NB4 (cell line): ENCODE results near the gene CRTC1.

ENCODE experiments used
- MYC ChIP-seq: IDR thresholded peaks from 2 replicates; pipeline ENCODE4 v1.6.1; 2011; ENCODE audit warnings: low read depth, low read length
- POLR2A ChIP-seq: IDR thresholded peaks from 2 replicates; pipeline ENCODE4 v1.6.1; 2011; ENCODE audit warnings: mild to moderate bottlenecking; ENCODE audit not compliant: insufficient read length; ENCODE audit errors: extremely low read depth
- TF ChIP-seq, protein P1 (sequence below): IDR thresholded peaks from one replicate; pipeline ENCODE4 v1.5.1; 2012; ENCODE audit warnings: low read depth, low read length
- TF ChIP-seq, protein P2 (sequence below): IDR thresholded peaks from 2 replicates; pipeline ENCODE4 v1.6.1; 2011; ENCODE audit warnings: low read depth, low read length

DNA sequence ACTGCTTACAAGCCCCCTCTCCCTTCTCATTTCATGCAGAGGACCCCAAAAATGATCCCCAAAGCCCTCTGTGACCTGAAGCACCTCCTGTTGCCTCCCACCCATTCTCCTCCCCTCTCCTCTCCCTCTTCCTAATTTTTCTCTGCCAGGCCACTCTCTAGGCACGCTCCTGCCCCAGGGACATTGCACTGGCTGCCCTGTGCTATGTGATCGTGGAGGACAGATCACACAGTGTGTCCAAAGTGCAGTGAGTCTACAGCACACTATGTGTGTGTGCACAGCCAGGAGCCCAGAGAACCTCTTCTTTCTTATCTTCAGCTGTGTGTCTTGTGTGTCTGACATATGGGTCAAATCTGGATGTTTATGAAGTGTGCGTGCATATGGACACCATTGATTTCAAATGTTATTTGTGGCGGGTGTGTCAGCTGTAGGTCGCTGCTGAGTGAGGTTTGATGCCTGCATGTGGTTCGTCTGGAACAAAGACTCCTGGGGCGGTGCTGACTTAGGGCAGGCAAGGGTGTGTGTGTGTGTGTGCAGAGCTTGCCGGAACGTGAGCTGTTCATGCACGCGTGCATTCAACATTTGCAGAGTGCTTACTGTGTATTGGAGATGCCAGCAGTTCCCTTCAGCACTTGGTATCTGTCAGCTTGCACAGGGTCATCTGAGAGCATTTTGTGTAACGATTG is 48.7 kb upstream of the CRTC1 start:
- TF ChIP-seq, protein P1, sequence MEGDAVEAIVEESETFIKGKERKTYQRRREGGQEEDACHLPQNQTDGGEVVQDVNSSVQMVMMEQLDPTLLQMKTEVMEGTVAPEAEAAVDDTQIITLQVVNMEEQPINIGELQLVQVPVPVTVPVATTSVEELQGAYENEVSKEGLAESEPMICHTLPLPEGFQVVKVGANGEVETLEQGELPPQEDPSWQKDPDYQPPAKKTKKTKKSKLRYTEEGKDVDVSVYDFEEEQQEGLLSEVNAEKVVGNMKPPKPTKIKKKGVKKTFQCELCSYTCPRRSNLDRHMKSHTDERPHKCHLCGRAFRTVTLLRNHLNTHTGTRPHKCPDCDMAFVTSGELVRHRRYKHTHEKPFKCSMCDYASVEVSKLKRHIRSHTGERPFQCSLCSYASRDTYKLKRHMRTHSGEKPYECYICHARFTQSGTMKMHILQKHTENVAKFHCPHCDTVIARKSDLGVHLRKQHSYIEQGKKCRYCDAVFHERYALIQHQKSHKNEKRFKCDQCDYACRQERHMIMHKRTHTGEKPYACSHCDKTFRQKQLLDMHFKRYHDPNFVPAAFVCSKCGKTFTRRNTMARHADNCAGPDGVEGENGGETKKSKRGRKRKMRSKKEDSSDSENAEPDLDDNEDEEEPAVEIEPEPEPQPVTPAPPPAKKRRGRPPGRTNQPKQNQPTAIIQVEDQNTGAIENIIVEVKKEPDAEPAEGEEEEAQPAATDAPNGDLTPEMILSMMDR, result no peak
- TF ChIP-seq POLR2A (no peak), MYC (no peak)
- TF ChIP-seq, protein P2, sequence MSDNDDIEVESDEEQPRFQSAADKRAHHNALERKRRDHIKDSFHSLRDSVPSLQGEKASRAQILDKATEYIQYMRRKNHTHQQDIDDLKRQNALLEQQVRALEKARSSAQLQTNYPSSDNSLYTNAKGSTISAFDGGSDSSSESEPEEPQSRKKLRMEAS, result no peak
